ENCODE measurements around the gene CNKSR2. TPM values are rescaled to one million over a fixed set of nuclear protein-coding genes. Genes with fewer than 3 reads are reported as not detected.
A peak's percentile ranks its signal among the peaks of the same experiment; 100 is the strongest.

The CNKSR2 gene
- total and polyA plus RNA-seq, 11 donors = 0.07 to 3.0 (median 0.47) TPM; not detected in 1

DNA sequence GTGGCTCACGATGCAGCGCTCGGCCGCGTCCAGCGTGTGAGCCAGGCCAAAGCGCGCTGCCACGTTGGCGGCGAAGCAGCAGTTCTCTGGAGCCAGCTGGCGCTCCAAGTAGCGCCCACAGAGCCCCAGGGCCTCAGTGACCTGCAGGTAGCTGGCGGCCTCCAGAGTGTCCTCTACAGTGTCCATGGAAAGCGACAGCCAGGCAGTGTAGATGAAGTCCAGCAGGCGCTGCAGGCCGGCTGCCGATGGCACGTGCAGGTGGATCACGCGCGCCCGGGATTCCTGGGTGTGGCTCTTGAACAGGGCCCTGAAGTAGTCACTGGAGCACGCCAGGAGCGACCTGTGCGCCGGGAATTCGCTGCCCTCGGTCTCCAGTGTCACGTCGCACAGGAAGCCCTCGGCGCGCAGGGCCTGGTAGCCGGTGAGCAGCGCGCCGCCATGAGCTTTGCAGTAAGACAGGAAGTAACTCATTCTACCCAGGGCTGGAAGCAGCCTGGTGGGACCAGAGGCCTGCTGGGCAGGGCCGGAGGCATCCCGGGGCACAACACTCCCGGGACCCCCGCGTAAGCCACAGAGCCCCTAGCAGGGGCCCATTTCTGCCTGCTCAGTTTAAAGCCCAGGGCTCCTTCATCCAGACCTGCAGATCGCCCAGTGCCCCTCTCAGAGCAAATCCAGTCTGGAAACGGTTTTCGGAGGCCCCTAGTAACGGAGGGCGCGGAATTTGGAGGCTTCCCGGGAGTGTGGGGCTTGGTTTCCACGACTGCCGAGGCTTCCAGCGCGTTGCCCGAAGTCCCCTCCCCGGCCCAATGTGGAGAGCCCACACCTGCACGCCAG, 283.3 kb downstream of the CNKSR2 start:
- Histone ChIP-seq H3K27me3 (peaks cover 0 to 28% (median 0%) of the 10 kb centered on the region in 9 donors), H3K4me1 (no peaks in the 10 kb centered on the region), H3K4me3 (peak overlapping the region in 10 of 12 donors; percentile 27 to 58 (median 46)), H3K9me3 (peaks cover 0 to 4% (median 0%) of the 10 kb centered on the region in 12 donors), H3K36me3 (no peaks in the 10 kb centered on the region), H3K27ac (peak overlapping the region in 9 of 12 donors; percentile 31 to 92 (median 78))
- no peak for ATAC-seq
- DNase-seq = peak in 1 of 5 donors; percentile 43
- 45 to 52% (median 49%) methylated on average over 19 to 57 of the region's 57 CpGs for WGBS, 4 donors
- intact Hi-C loops (cut with DNase I) = no loop called here
- TF ChIP-seq CTCF (IDR thresholded peaks at IDR 0.05) = no peak
- no peak for TF ChIP-seq POLR2A (IDR thresholded peaks at IDR 0.05)

DNA sequence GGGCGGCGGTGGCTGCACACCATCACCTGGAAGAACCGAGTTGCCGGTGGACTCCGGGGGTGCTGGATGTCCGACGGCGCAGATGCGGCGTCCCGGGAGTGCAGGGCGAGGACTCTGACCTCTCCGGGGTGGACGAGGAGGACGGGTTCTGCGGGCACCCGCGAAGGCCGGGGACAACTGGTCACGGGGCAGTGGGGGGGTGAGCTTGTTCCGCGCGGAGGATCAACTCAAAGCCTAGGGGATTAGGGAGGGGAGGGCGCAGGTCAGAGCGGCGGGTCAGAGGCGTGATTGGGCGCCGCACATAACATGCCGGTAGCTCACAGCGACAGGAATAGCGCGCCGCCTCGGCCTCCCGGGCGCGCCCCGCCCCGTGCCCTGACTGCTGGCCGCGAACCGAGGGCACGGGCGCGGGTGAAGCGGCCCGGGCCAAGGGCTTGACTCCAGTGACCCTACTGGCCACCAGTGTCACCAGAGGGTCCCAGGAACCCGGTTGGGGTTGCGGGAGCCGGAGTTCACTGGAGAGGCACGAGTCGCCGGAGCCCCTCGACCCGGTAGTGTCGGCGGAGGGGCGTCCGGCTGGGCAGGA, 284.0 kb downstream of the CNKSR2 start, which contains the start of gene KLHL34:
KLHL34 (minus strand) TSS at position 179 of the 586 bp plus-strand sequence. CDS start 542 bp downstream, outside the sequence.
- Histone ChIP-seq H3K36me3 (no peaks in the 10 kb centered on the region), H3K9me3 (peaks cover 0 to 4% (median 0%) of the 10 kb centered on the region in 12 donors), H3K4me1 (no peaks in the 10 kb centered on the region), H3K4me3 (peak within 1 kb of the TSS in 11 of 12 donors; percentile 10 to 58 (median 46)), H3K27me3 (peaks cover 0 to 28% (median 0%) of the 10 kb centered on the region in 9 donors), H3K27ac (peak within 1 kb of the TSS in 11 of 12 donors; percentile 54 to 92 (median 76))
- intact Hi-C loops (cut with DNase I) = no loop called here
- ATAC-seq (peak; percentile 76 to 89 (median 84)), DNase-seq (peak; percentile 30 to 55 (median 36))
- 1 to 57% (median 24%) methylated on average over 44 to 60 of the region's 60 CpGs for WGBS, 4 donors
- TF ChIP-seq POLR2A (IDR thresholded peaks at IDR 0.05) (peak in 1 of 2 donors; percentile 47), CTCF (IDR thresholded peaks at IDR 0.05) (no peak)

GRCh38 chrX:21658746-21659145, 284.5 kb downstream of the CNKSR2 start:
- Histone ChIP-seq H3K27me3 (peaks cover 0 to 28% (median 0%) of the 10 kb centered on the region in 9 donors), H3K36me3 (no peaks in the 10 kb centered on the region), H3K27ac (peak overlapping the region in 11 of 12 donors; percentile 54 to 92 (median 76)), H3K9me3 (peaks cover 0 to 4% (median 0%) of the 10 kb centered on the region in 12 donors), H3K4me1 (no peaks in the 10 kb centered on the region), H3K4me3 (peak overlapping the region in 11 of 12 donors; percentile 10 to 58 (median 46))
- 9 to 45% (median 25%) methylated on average over 7 to 23 of the region's 23 CpGs for WGBS, 4 donors
- intact Hi-C loops (cut with DNase I) = no loop called here
- ATAC-seq (peak; percentile 47 to 69 (median 54)), DNase-seq (peak in 2 of 5 donors; percentile 11 to 46)
- TF ChIP-seq CTCF (IDR thresholded peaks at IDR 0.05) (no peak), POLR2A (IDR thresholded peaks at IDR 0.05) (no peak)

DNA sequence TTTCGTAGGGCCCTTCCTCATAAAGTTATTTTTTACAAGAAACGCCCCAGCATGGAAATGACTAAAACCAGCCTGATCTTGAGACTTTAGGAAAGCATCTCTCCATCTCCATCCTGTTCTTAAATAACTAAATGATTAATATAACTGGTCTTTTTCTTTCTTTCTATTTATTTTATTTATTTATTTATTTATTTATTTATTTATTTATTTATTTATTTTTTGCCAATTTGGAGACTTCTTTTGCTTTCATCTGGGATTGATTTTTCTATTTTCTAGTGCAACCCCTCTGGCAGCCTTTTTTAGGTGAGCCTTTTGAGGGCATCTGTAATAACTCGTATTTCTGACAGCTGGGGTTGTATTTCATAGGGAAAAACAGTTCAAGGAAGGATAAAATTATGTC, 285.1 kb downstream of the CNKSR2 start:
- Histone ChIP-seq H3K36me3 (no peaks in the 10 kb centered on the region), H3K4me1 (no peaks in the 10 kb centered on the region), H3K9me3 (peaks cover 0 to 4% (median 0%) of the 10 kb centered on the region in 12 donors), H3K4me3 (peak overlapping the region in 10 of 12 donors; percentile 10 to 58 (median 46)), H3K27ac (peak overlapping the region in 6 of 12 donors; percentile 54 to 92 (median 80)), H3K27me3 (peaks cover 0 to 28% (median 0%) of the 10 kb centered on the region in 9 donors)
- 46 to 71% (median 55%) methylated on average over 3 of the region's 3 CpGs for WGBS, 4 donors
- intact Hi-C loops (cut with DNase I) = no loop called here
- ATAC-seq = no peak
- DNase-seq = no peak
- TF ChIP-seq CTCF (IDR thresholded peaks at IDR 0.05) (no peak), POLR2A (IDR thresholded peaks at IDR 0.05) (no peak)
